Suprapubic skin (tissue), 3 donors: ENCODE data around the gene TUBA4B.

Experiments used
- EP300 ChIP-seq: sonication (generic); formaldehyde crosslinking; IDR thresholded peaks from one replicate; pipeline ENCODE4 v1.6.1; 2017; ENCODE audit warnings: antibody characterized with exemption
- TF ChIP-seq, protein P1 (sequence below), 2 donors: fragments of 200-600 bp in 1 of 2; fragments of 450-650 bp in 1 of 2; sonication (generic) in 1 of 2; IDR thresholded peaks; one replicate each; pipeline ENCODE4 v1.5.1; 2016 to 2019; ENCODE audit warnings: antibody characterized with exemption in 2 of 2, mild to moderate bottlenecking in 1 of 2, moderate library complexity in 1 of 2

GRCh38 chr2:219302412-219302968 is 49.4 kb downstream of the TUBA4B start:
- TF ChIP-seq, protein P1, sequence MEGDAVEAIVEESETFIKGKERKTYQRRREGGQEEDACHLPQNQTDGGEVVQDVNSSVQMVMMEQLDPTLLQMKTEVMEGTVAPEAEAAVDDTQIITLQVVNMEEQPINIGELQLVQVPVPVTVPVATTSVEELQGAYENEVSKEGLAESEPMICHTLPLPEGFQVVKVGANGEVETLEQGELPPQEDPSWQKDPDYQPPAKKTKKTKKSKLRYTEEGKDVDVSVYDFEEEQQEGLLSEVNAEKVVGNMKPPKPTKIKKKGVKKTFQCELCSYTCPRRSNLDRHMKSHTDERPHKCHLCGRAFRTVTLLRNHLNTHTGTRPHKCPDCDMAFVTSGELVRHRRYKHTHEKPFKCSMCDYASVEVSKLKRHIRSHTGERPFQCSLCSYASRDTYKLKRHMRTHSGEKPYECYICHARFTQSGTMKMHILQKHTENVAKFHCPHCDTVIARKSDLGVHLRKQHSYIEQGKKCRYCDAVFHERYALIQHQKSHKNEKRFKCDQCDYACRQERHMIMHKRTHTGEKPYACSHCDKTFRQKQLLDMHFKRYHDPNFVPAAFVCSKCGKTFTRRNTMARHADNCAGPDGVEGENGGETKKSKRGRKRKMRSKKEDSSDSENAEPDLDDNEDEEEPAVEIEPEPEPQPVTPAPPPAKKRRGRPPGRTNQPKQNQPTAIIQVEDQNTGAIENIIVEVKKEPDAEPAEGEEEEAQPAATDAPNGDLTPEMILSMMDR (IDR thresholded peaks at IDR 0.05) = no peak
- TF ChIP-seq EP300 = no peak
